Measurements from ENCODE around the gene OLFML1.

Gene OLFML1

GRCh38 chr11:7533199-7534041, 48.1 kb downstream of the OLFML1 start:
- no peak for DNase-seq

- no peak for DNase-seq
These were observed 48.7 kb downstream of the OLFML1 start for GRCh38 chr11:7534042-7534378.

GRCh38 chr11:7536100-7536499, 50.8 kb downstream of the OLFML1 start:
- no peak for DNase-seq

GRCh38 chr11:7537265-7537664, 52.0 kb downstream of the OLFML1 start:
- DNase-seq: no peak

GRCh38 chr11:7538031-7538430, 52.7 kb downstream of the OLFML1 start:
- no peak for DNase-seq

- no peak for DNase-seq
These were observed 53.5 kb downstream of the OLFML1 start for GRCh38 chr11:7538466-7539454.

GRCh38 chr11:7540830-7541555, 55.7 kb downstream of the OLFML1 start:
- DNase-seq: no peak

GRCh38 chr11:7543302-7543701, 58.0 kb downstream of the OLFML1 start:
- DNase-seq: no peak

- no peak for DNase-seq
These were observed 58.7 kb downstream of the OLFML1 start for GRCh38 chr11:7544021-7544420.

GRCh38 chr11:7545611-7546010, 60.3 kb downstream of the OLFML1 start:
- no peak for DNase-seq

GRCh38 chr11:7546324-7546791, 61.1 kb downstream of the OLFML1 start:
- DNase-seq: no peak

- DNase-seq: no peak
These were observed 62.4 kb downstream of the OLFML1 start for GRCh38 chr11:7547687-7548086.

- DNase-seq: no peak
These were observed 63.5 kb downstream of the OLFML1 start for GRCh38 chr11:7548659-7549274.

- DNase-seq: no peak
These were observed 64.4 kb downstream of the OLFML1 start for GRCh38 chr11:7549681-7550080.

GRCh38 chr11:7551571-7551970, 66.3 kb downstream of the OLFML1 start:
- no peak for DNase-seq

- DNase-seq: no peak
These were observed 67.4 kb downstream of the OLFML1 start for GRCh38 chr11:7552666-7553065.

GRCh38 chr11:7555052-7555699, 69.9 kb downstream of the OLFML1 start:
- DNase-seq: no peak

- no peak for DNase-seq
These were observed 72.7 kb downstream of the OLFML1 start for GRCh38 chr11:7558046-7558445.

GRCh38 chr11:7559398-7560283, 74.3 kb downstream of the OLFML1 start:
- no peak for DNase-seq

Measured in activated CD4-positive, CD25-positive, alpha-beta regulatory T cell treated with anti-CD3 and anti-CD28 coated beads, Interleukin-2, amount 50 U/mL, for 72 hours (primary cell).